ENCODE measurements around the gene FYB2. TPM values are rescaled to one million over a fixed set of nuclear protein-coding genes. Genes with fewer than 3 reads are reported as not detected.

The FYB2 gene
- polyA plus RNA-seq, 3 donors: 0.41 to 1.6 (median 0.96) TPM

- DNase-seq: no peak
Measured at GRCh38 chr1:56715156-56715555, 104.0 kb downstream of the FYB2 start.

- no peak for DNase-seq
Measured at GRCh38 chr1:56713112-56713511, 106.1 kb downstream of the FYB2 start.

- no peak for DNase-seq
Measured at GRCh38 chr1:56712150-56712549, 107.1 kb downstream of the FYB2 start.

- no peak for DNase-seq
Measured at GRCh38 chr1:56710646-56711045, 108.6 kb downstream of the FYB2 start.

GRCh38 chr1:56709995-56710394, 109.2 kb downstream of the FYB2 start:
- DNase-seq: no peak

GRCh38 chr1:56709269-56709880, 109.8 kb downstream of the FYB2 start:
- DNase-seq: peak; percentile 37

- DNase-seq: no peak
Measured at GRCh38 chr1:56707379-56707778, 111.8 kb downstream of the FYB2 start.

- DNase-seq: no peak
Measured at GRCh38 chr1:56703747-56704146, 115.5 kb downstream of the FYB2 start.

GRCh38 chr1:56696663-56697062, 122.5 kb downstream of the FYB2 start:
- DNase-seq: no peak

GRCh38 chr1:56688522-56689026, 130.6 kb downstream of the FYB2 start:
- no peak for DNase-seq

GRCh38 chr1:56686169-56686568, 133.0 kb downstream of the FYB2 start:
- DNase-seq: no peak

GRCh38 chr1:56683569-56683968, 135.6 kb downstream of the FYB2 start:
- DNase-seq: no peak

GRCh38 chr1:56676571-56677035, 142.6 kb downstream of the FYB2 start:
- DNase-seq: no peak

GRCh38 chr1:56675763-56676162, 143.4 kb downstream of the FYB2 start:
- no peak for DNase-seq

- DNase-seq: no peak
Measured at GRCh38 chr1:56672579-56672978, 146.6 kb downstream of the FYB2 start.

GRCh38 chr1:56671542-56671941, 147.7 kb downstream of the FYB2 start:
- DNase-seq: no peak

GRCh38 chr1:56671085-56671484, 148.1 kb downstream of the FYB2 start:
- DNase-seq: no peak

- DNase-seq: no peak
Measured at GRCh38 chr1:56670350-56670749, 148.9 kb downstream of the FYB2 start.

Other genes starting within 250 kb of the FYB2 start
- 100 to 1,000 TPM; 101 to 118 (median 111) TPM for gene PLPP3, start 239.8 kb downstream of the FYB2 start, polyA plus RNA-seq (ENCODE audit: insufficient read length in 3 of 3)
- 10 to 100 TPM; 11.6 to 23.9 (median 19.1) TPM for gene PRKAA2, start 174.1 kb downstream of the FYB2 start, polyA plus RNA-seq (ENCODE audit: insufficient read length in 3 of 3)
- not detected for gene C8A, start 35.4 kb upstream of the FYB2 start, polyA plus RNA-seq (ENCODE audit: insufficient read length in 3 of 3)
- under 1 TPM in 1 of 3 donors, not detected in 2; 0.08 TPM for gene C8B, start 146.6 kb upstream of the FYB2 start, polyA plus RNA-seq (ENCODE audit: insufficient read length in 3 of 3)